K562 (cell line): Measurements from ENCODE around the gene ARPC2. TPM values are rescaled to one million over a fixed set of nuclear protein-coding genes. Genes with fewer than 3 reads are reported as not detected.

Source experiments
- ARID1B ChIP-seq: fragments of 450-650 bp; IDR thresholded peaks from 2 replicates; pipeline ENCODE4 v1.6.1; 2016; ENCODE audit warnings: antibody characterized with exemption, mild to moderate bottlenecking, inconsistent platforms
- ATF1 ChIP-seq, 2 experiments: fragments of 450-650 bp in 1 of 2; IDR thresholded peaks; 2 replicates each; pipeline ENCODE4 v1.6.1; 2016; ENCODE audit warnings: missing compliant biosample characterization in 1 of 2, missing genetic modification characterization in 1 of 2
- ATF7 ChIP-seq: fragments of 450-650 bp; IDR thresholded peaks from 2 replicates; pipeline ENCODE4 v1.7.1; 2014; ENCODE audit warnings: mild to moderate bottlenecking, moderate library complexity
- CHD7 ChIP-seq: fragments of 200-600 bp; sonication (generic); IDR thresholded peaks from one replicate; pipeline ENCODE4 v1.6.1; 2012; ENCODE audit warnings: mild to moderate bottlenecking, low read depth, low read length, inconsistent platforms
- CREB1 ChIP-seq, 2 experiments: sonication (generic) in 1 of 2; formaldehyde crosslinking in 1 of 2; IDR thresholded peaks; 2 replicates each; pipeline versions ENCODE4 v1.6.1 to v1.8.0; 2012 to 2022; ENCODE audit warnings: inconsistent platforms in 1 of 2, mild to moderate bottlenecking in 1 of 2, missing genetic modification reagents in 1 of 2, moderate library complexity in 1 of 2
- ELF2 ChIP-seq: fragments of 250-450 bp; sonication (Bioruptor Pico); IDR thresholded peaks from 2 replicates; pipeline ENCODE4 v1.5.0; 2021; ENCODE audit warnings: mild to moderate bottlenecking
- HDAC6 ChIP-seq: IDR thresholded peaks from 2 replicates; pipeline ENCODE4 v1.6.1; 2012; ENCODE audit warnings: low read depth, mild to moderate bottlenecking, control low read depth, inconsistent platforms, low read length, moderate library complexity
- IRF2 ChIP-seq: sonication (generic); formaldehyde crosslinking; IDR thresholded peaks from 2 replicates; pipeline ENCODE4 v1.8.1; 2022; ENCODE audit warnings: mild to moderate bottlenecking, missing genetic modification reagents
- PHB ChIP-seq: fragments of 250-450 bp; sonication (Bioruptor Pico); IDR thresholded peaks from 2 replicates; pipeline ENCODE4 v1.5.0; 2021
- RBM39 ChIP-seq: fragments of 200-400 bp; formaldehyde crosslinking; optimal IDR thresholded peaks from 2 replicates; pipeline ENCODE3; 2018; ENCODE audit warnings: low read depth, low read length
- TEAD1 ChIP-seq, 2 experiments: fragments of 450-650 bp in 1 of 2; sonication (generic) in 1 of 2; formaldehyde crosslinking; IDR thresholded peaks; 2 replicates each; pipeline versions ENCODE4 v1.4.0 to v1.8.0; 2020 to 2022; ENCODE audit warnings: mild to moderate bottlenecking in 2 of 2, missing genetic modification reagents in 1 of 2
- ZFP1 ChIP-seq: fragments of 450-650 bp; formaldehyde crosslinking; IDR thresholded peaks from 2 replicates; pipeline ENCODE4 v1.4.0; 2020; ENCODE audit warnings: mild to moderate bottlenecking, mixed read lengths
- ZNF408 ChIP-seq: fragments of 250-450 bp; sonication (Bioruptor Pico); IDR thresholded peaks from 2 replicates; pipeline ENCODE4 v1.4.0; 2020; ENCODE audit warnings: low read depth, mild to moderate bottlenecking, moderate library complexity
- polyA plus RNA-seq, 8 experiments: library from polyadenylated mRNA; depleted of rRNA in 4 of 8; stranded (reverse) in 5 of 8; unstranded in 3 of 8; fragments of >200 nt; fragmentation: Nextera tagmentation in 2 of 8; fragmentation: Illumina TruSeq in 1 of 8; extraction: Ambion mirVana in 2 of 8; extraction: Trizol in 1 of 8; gene quantifications; 2 replicates each; pipeline versions ENCODE4 v1.2.1 to v1.2.3, GENCODE V29; 2011 to 2014; ENCODE audit warnings: inconsistent platforms in 1 of 8, missing spikeins in 1 of 8
- total RNA-seq, 7 experiments: library from RNA; depleted of rRNA in 6 of 7; stranded (reverse); fragments of >200 nt in 6 of 7; fragmentation: Illumina TruSeq in 2 of 7; extraction: Trizol in 2 of 7; gene quantifications; 2 replicates each; pipeline versions ENCODE4 v1.2.1 to v1.2.3, GENCODE V29; 2011 to 2021; ENCODE audit warnings: low replicate concordance in 1 of 7
- TF ChIP-seq, protein P1 (sequence below): fragments of 450-650 bp; IDR thresholded peaks from 2 replicates; pipeline ENCODE4 v1.7.1; 2018; ENCODE audit warnings: mild to moderate bottlenecking, low read depth; ENCODE audit not compliant: partially characterized antibody

ARPC2 gene
- total and polyA plus RNA-seq, 9 of the 15 experiments (the other 6 are each of a cell fraction or from before 2014, with no cell fraction given): 81.9 to 187 (median 103) TPM

- TF ChIP-seq CHD7 (no peak), ELF2 (CRISPR knock-in tag) (peak; percentile 50; the same call in 1 of the 2 replicates), HDAC6 (no peak), IRF2 (CRISPR knock-in tag) (no peak), ARID1B (0 out of 2 replicates have a peak, but pooled peaks have one; percentile 12), ATF1 (CRISPR knock-in tag; IDR thresholded peaks at IDR 0.05) (no peak), ATF1 (tag; IDR thresholded peaks at IDR 0.05) (peak; percentile 64), ZFP1 (CRISPR knock-in tag) (no peak), ATF7 (peak; percentile 52), PHB (no peak), ZNF408 (CRISPR knock-in tag) (no peak), RBM39 (no peak), TEAD1 (CRISPR knock-in tag; IDR thresholded peaks at IDR 0.05) (0 out of 4 replicates have a peak, but pooled peaks of 1 of the 2 experiments have one; percentile 36), CREB1 (IDR thresholded peaks at IDR 0.05) (peak; percentile 63; the same call in 1 of the 2 replicates), CREB1 (CRISPR knock-in tag; IDR thresholded peaks at IDR 0.05) (no peak)
- TF ChIP-seq, protein P1, sequence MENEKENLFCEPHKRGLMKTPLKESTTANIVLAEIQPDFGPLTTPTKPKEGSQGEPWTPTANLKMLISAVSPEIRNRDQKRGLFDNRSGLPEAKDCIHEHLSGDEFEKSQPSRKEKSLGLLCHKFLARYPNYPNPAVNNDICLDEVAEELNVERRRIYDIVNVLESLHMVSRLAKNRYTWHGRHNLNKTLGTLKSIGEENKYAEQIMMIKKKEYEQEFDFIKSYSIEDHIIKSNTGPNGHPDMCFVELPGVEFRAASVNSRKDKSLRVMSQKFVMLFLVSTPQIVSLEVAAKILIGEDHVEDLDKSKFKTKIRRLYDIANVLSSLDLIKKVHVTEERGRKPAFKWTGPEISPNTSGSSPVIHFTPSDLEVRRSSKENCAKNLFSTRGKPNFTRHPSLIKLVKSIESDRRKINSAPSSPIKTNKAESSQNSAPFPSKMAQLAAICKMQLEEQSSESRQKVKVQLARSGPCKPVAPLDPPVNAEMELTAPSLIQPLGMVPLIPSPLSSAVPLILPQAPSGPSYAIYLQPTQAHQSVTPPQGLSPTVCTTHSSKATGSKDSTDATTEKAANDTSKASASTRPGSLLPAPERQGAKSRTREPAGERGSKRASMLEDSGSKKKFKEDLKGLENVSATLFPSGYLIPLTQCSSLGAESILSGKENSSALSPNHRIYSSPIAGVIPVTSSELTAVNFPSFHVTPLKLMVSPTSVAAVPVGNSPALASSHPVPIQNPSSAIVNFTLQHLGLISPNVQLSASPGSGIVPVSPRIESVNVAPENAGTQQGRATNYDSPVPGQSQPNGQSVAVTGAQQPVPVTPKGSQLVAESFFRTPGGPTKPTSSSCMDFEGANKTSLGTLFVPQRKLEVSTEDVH: peak; percentile 62
Observed at GRCh38 chr2:218216674-218217359, at the start of gene ARPC2 (continued).
